HPDE6-E6E7 (cell line): ENCODE results near the gene PAK1.

Experiments
- DNase-seq: peaks from one replicate; pipeline ENCODE4 v3.0.0; 2011; ENCODE audit warnings: missing footprints; ENCODE audit errors: extremely low spot score

Gene PAK1

GRCh38 chr11:77309401-77310085 is 164.4 kb downstream of the PAK1 start:
- DNase-seq: no peak

- DNase-seq: no peak
Observed at GRCh38 chr11:77308838-77309237, 165.1 kb downstream of the PAK1 start.

GRCh38 chr11:77303328-77303727 is 170.6 kb downstream of the PAK1 start:
- DNase-seq: no peak

GRCh38 chr11:77302752-77303151 is 171.1 kb downstream of the PAK1 start:
- DNase-seq: no peak

GRCh38 chr11:77301510-77301909 is 172.4 kb downstream of the PAK1 start, which contains the start of gene GDPD4:
GDPD4 (minus strand) TSS chr11:77301686; CDS start chr11:77285137, 16,549 bp downstream.
- no peak for DNase-seq

- DNase-seq: no peak
Observed at GRCh38 chr11:77300695-77301094, 173.2 kb downstream of the PAK1 start.

GRCh38 chr11:77300028-77300427 is 173.9 kb downstream of the PAK1 start:
- DNase-seq: peak; percentile 14

GRCh38 chr11:77299528-77299993 is 174.3 kb downstream of the PAK1 start:
- peak; percentile 86 for DNase-seq

- no peak for DNase-seq
Observed at GRCh38 chr11:77294040-77294439, 179.9 kb downstream of the PAK1 start.

GRCh38 chr11:77289737-77290136 is 184.2 kb downstream of the PAK1 start:
- DNase-seq: no peak

- peak; percentile 77 for DNase-seq
Observed at GRCh38 chr11:77287615-77288273, 186.2 kb downstream of the PAK1 start.

GRCh38 chr11:77287136-77287535 is 186.8 kb downstream of the PAK1 start:
- DNase-seq: no peak

GRCh38 chr11:77284476-77285468 is 189.1 kb downstream of the PAK1 start:
- no peak for DNase-seq

- no peak for DNase-seq
Observed at GRCh38 chr11:77283101-77283500, 190.8 kb downstream of the PAK1 start.

- peak; percentile 50 for DNase-seq
Observed at GRCh38 chr11:77278595-77279506, 195.0 kb downstream of the PAK1 start.

GRCh38 chr11:77276271-77276670 is 197.6 kb downstream of the PAK1 start:
- DNase-seq: no peak
